Nephron (organoid): ENCODE measurements around the gene RELN.

Source experiments
- H3K27ac Mint-ChIP-seq, 3 experiments: 2 replicates each; pipeline ENCODE4 v1.8.0; 2020; ENCODE audit warnings: mixed read lengths in 3 of 3, mild to moderate bottlenecking in 2 of 3, moderate library complexity in 1 of 3
- H3K27me3 Mint-ChIP-seq: 2 replicates; pipeline ENCODE4 v1.8.0; 2021; ENCODE audit warnings: low read depth, mild to moderate bottlenecking, moderate library complexity, mixed read lengths
- H3K36me3 Mint-ChIP-seq: 2 replicates; pipeline ENCODE4 v1.8.0; 2020; ENCODE audit warnings: low read depth, mixed read lengths
- H3K4me1 Mint-ChIP-seq: 2 replicates; pipeline ENCODE4 v1.8.0; 2020; ENCODE audit warnings: mixed read lengths
- H3K4me3 Mint-ChIP-seq, 3 experiments: 2 replicates each; pipeline ENCODE4 v1.8.0; 2020; ENCODE audit warnings: mild to moderate bottlenecking in 3 of 3, mixed read lengths in 3 of 3, moderate library complexity in 2 of 3
- H3K9me3 Mint-ChIP-seq: 2 replicates; pipeline ENCODE4 v1.8.0; 2020; ENCODE audit warnings: mixed read lengths
- CTCF ChIP-seq, 3 experiments: fragments of 200-600 bp; sonication (generic); IDR thresholded peaks; one replicate each; pipeline ENCODE4 v1.5.0; 2021; ENCODE audit warnings: antibody characterized with exemption in 3 of 3; ENCODE audit not compliant: unreplicated experiment in 3 of 3

Gene RELN

DNA sequence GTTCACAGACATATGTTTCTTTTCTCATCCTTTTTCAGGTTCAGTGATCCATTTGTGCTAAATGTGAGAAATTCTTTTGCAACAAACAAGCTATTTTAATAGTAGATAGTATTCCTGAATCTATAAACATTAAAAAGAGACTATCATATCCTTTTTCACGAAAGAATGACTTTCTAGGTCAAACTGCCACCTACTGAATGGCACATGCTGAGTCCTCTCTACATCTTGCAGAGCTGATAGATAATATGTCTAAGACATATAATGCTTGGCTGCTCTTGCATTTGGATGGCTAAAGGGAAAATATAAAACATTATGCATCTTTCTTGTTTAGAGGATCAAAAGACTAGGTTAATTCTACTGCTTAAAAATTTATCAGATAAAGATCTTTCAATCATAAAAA is 429.3 kb downstream of the RELN start:
- Mint-ChIP-seq H3K27ac (no peak overlapping the region), H3K27me3 (peaks cover 3% of the 10 kb centered on the region), H3K36me3 (no peaks in the 10 kb centered on the region), H3K4me1 (no peaks in the 10 kb centered on the region), H3K4me3 (no peak overlapping the region), H3K9me3 (no peaks in the 10 kb centered on the region)
- no peak for TF ChIP-seq CTCF (IDR thresholded peaks at IDR 0.05; ENCODE audit: unreplicated experiment in 3 of 3)

- TF ChIP-seq CTCF (IDR thresholded peaks at IDR 0.05; ENCODE audit: unreplicated experiment in 3 of 3): no peak
Measured at GRCh38 chr7:103551016-103551415, 438.4 kb downstream of the RELN start.

DNA sequence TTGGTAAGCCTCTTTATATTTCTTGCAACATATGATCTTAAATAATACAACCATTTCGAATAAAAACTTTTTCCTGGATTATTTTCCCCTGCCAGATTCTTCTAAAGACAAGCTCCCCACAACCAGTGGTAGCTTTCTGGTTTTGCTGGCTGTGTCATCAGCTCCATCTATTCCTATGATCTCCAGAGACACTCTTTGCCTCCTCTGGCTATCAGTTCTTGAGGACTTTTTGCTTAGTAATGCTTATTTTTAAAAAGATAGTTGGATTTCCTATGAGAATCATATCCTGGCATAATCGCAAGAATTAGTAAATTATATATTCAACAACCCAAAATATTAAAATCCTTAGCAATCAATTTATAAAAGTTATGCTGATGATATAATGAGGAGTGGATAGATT is 439.7 kb downstream of the RELN start:
- H3K36me3 Mint-ChIP-seq: no peaks in the 10 kb centered on the region
- H3K27me3 Mint-ChIP-seq: no peaks in the 10 kb centered on the region
- H3K4me3 Mint-ChIP-seq: no peak overlapping the region
- no peak overlapping the region for H3K27ac Mint-ChIP-seq
- no peaks in the 10 kb centered on the region for H3K4me1 Mint-ChIP-seq
- no peaks in the 10 kb centered on the region for H3K9me3 Mint-ChIP-seq
- TF ChIP-seq CTCF (IDR thresholded peaks at IDR 0.05; ENCODE audit: unreplicated experiment in 3 of 3): no peak

More at GRCh38 chr7:103551016-103551415, 438.4 kb downstream of the RELN start:
- no peaks in the 10 kb centered on the region for H3K9me3 Mint-ChIP-seq
- no peak overlapping the region for H3K27ac Mint-ChIP-seq
- H3K4me3 Mint-ChIP-seq: no peak overlapping the region
- no peaks in the 10 kb centered on the region for H3K4me1 Mint-ChIP-seq
- H3K36me3 Mint-ChIP-seq: no peaks in the 10 kb centered on the region
- H3K27me3 Mint-ChIP-seq: no peaks in the 10 kb centered on the region

DNA sequence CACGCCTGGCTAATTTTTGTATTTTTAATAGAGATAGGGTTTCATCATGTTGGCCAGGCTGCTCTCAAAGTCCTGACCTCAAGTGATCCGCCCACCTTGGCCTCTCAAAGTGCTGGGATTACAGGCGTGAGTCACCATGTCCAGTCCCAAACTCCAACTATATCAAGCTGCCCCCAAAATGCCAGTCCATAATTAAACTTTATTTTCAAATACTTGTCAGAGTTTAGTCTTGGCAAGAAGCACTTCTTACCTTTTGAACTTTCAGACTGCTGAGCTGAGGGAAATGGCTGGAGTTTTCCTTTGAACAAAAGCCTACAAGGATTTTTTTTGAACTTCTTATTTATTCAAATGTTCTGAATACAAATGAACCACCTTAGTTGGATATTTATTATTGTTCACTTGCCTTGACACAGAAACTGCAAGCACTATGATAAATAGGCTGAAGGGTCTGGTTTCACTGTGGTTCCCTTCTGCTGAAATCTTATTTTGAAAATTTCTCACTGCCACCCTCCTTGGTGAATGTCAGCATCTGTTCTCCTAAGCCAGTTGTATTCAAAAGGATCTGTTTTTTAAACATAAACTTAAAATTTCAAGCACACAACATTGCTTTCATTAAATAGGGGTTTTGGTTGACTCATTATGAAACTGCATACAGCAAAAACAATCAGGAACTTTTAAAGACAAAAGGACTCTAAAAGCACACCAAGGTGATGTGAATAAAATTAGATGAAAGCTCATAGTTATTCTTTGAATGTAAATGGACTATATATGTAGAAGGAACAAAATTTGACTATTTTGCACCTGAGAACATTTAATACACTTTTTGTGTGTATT is 441.8 kb downstream of the RELN start:
- no peaks in the 10 kb centered on the region for H3K9me3 Mint-ChIP-seq

GRCh38 chr7:103542470-103542869 is 447.0 kb downstream of the RELN start:
- no peaks in the 10 kb centered on the region for H3K36me3 Mint-ChIP-seq
- H3K4me3 Mint-ChIP-seq: no peak overlapping the region
- no peak for TF ChIP-seq CTCF (IDR thresholded peaks at IDR 0.05; ENCODE audit: unreplicated experiment in 3 of 3)
- peaks cover 6% of the 10 kb centered on the region for H3K4me1 Mint-ChIP-seq
- no peaks in the 10 kb centered on the region for H3K9me3 Mint-ChIP-seq
- no peaks in the 10 kb centered on the region for H3K27me3 Mint-ChIP-seq
- H3K27ac Mint-ChIP-seq: no peak overlapping the region

More for the DNA sequence above, 441.8 kb downstream of the RELN start:
- H3K4me3 Mint-ChIP-seq: no peak overlapping the region
- H3K36me3 Mint-ChIP-seq: no peaks in the 10 kb centered on the region
- TF ChIP-seq CTCF (IDR thresholded peaks at IDR 0.05; ENCODE audit: unreplicated experiment in 3 of 3): no peak
- no peaks in the 10 kb centered on the region for H3K4me1 Mint-ChIP-seq
- H3K27me3 Mint-ChIP-seq: no peaks in the 10 kb centered on the region
- H3K27ac Mint-ChIP-seq: no peak overlapping the region

GRCh38 chr7:103541947-103542346 is 447.5 kb downstream of the RELN start:
- no peaks in the 10 kb centered on the region for H3K9me3 Mint-ChIP-seq
- no peaks in the 10 kb centered on the region for H3K27me3 Mint-ChIP-seq
- H3K4me3 Mint-ChIP-seq: no peak overlapping the region
- no peak for TF ChIP-seq CTCF (IDR thresholded peaks at IDR 0.05; ENCODE audit: unreplicated experiment in 3 of 3)
- peaks cover 6% of the 10 kb centered on the region for H3K4me1 Mint-ChIP-seq
- H3K36me3 Mint-ChIP-seq: no peaks in the 10 kb centered on the region
- H3K27ac Mint-ChIP-seq: no peak overlapping the region
